ENCODE data around the gene TLK1. TPM values are rescaled to one million over a fixed set of nuclear protein-coding genes. Genes with fewer than 3 reads are reported as not detected.

Gene TLK1
- total and polyA plus RNA-seq, 2 experiments from 2014 or later, result 41.2 to 45.0 TPM

GRCh38 chr2:171044416-171044815 is 116.3 kb downstream of the TLK1 start (continued):
- no peak for TF ChIP-seq REST (IDR thresholded peaks at IDR 0.05; ENCODE audit: unreplicated experiment)
- no peak for TF ChIP-seq EZH2 (IDR thresholded peaks at IDR 0.05; ENCODE audit: low read depth, unreplicated experiment)
- no peak for TF ChIP-seq ETS1 (IDR thresholded peaks at IDR 0.05)

GRCh38 chr2:171042253-171042969 is 118.3 kb downstream of the TLK1 start:
- Histone ChIP-seq H3K9me2 (ENCODE audit: insufficient read depth) (no peaks in the 10 kb centered on the region), H3K4me1 (ENCODE audit: insufficient read depth) (peaks cover 20% of the 10 kb centered on the region), H3K79me2 (replicated peaks; ENCODE audit: insufficient read depth) (no peaks in the 10 kb centered on the region), H2AFZ (no peak overlapping the region), H3K4me2 (no peak overlapping the region), H3F3A (replicated peaks; ENCODE audit: low read depth) (no peaks in the 10 kb centered on the region), H3K4me3 (no peak overlapping the region), H3K27ac (ENCODE audit: low read depth) (no peak overlapping the region; the same call in 1 of the 2 replicates), H4K20me1 (replicated peaks; ENCODE audit: insufficient read depth) (0 out of 2 replicates have a peak, but pooled peaks cover 3% of the 10 kb centered on the region), H3K36me3 (ENCODE audit: insufficient read depth) (peaks cover 12% of the 10 kb centered on the region; the same call in 1 of the 2 replicates), H3K27me3 (ENCODE audit: insufficient read depth) (no peaks in the 10 kb centered on the region)
- Mint-ChIP-seq H3K27ac (peak overlapping the region; percentile 72; the same call in 1 of the 2 replicates), H3K27me3 (ENCODE audit: insufficient read depth, low read depth, poor library complexity) (no peaks in the 10 kb centered on the region), H3K36me3 (ENCODE audit: low read depth) (peaks cover 65% of the 10 kb centered on the region), H3K4me1 (peaks cover 12% of the 10 kb centered on the region; the same call in 2 of the 3 replicates), H3K4me3 (no peak overlapping the region), H3K9me3 (no peaks in the 10 kb centered on the region)
- no peak for DNase-seq (ENCODE audit: low spot score)
- no peak for ATAC-seq
- TF ChIP-seq CREB1 (CRISPR knock-in tag; IDR thresholded peaks at IDR 0.05; ENCODE audit: low read depth) (no peak), JUNB (IDR thresholded peaks at IDR 0.05; ENCODE audit: unreplicated experiment) (no peak), ZNF462 (CRISPR knock-in tag; IDR thresholded peaks at IDR 0.05) (no peak), EZH2phosphoT487 (IDR thresholded peaks at IDR 0.05; ENCODE audit: unreplicated experiment) (no peak), REST (IDR thresholded peaks at IDR 0.05; ENCODE audit: unreplicated experiment) (no peak)
